GM21447 (cell line): ENCODE results near the gene FAM161B.

Source experiments
- ATAC-seq: cut with Tn5 transposase; IDR thresholded peaks from one replicate; pipeline ENCODE4 v1.9.1; 2021; ENCODE audit not compliant: unreplicated experiment

Gene FAM161B

DNA sequence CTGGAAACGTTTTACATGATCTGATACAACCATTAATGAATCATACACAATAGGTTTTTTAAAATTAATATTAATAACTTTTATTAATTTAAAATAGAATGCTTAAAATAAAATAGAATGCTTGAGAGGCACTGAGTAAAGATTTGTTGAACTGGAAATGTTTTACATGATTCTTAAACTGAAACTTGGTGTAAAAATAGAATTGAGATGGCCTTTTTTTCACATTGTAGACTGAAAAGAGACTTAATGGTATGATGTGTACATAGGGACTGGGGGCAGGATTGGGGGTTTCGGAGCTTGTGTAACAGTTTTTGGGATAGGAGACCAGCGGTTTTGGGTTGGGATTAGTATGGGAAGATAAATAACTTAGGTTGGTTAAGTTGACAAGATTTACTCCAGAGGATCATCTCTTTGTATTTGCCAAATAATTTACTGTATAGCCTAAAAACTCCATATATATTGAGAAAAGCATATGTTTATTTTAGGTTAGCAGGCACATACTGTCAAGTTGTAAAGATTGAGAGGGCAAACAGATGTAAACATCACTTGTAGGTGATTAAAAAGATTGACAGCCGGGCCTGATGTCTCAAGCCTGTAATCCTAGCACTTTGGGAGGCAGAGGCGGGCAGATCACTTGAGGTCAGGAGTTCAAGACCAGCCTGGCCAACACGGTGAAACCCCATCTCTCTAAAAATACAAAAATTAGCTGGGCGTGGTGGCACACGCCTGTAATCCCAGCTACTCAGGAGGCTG, 65.3 kb downstream of the FAM161B start:
- no peak for ATAC-seq
